ENCODE data around the gene PRCP.
A peak's percentile ranks its signal among the peaks of the same experiment; 100 is the strongest.
"Not testable (repeated sequence)": the region's sequence is repeated elsewhere in the genome, so short reads cannot be mapped to it uniquely, and the experiment has no call there.

PRCP gene

GRCh38 chr11:82900277-82901164 lies at the start of gene PRCP:
Gene PRCP, minus strand, starts transcription at chr11:82900430. Its CDS starts 28 bp downstream, at chr11:82900402.
- peak; percentile 86 for DNase-seq (ENCODE audit: low read depth)

- DNase-seq (ENCODE audit: low read depth), result no peak
Observed at GRCh38 chr11:82949352-82949751, 49.1 kb upstream of the PRCP start.

- no peak for DNase-seq (ENCODE audit: low read depth)
Observed at GRCh38 chr11:82945682-82946081, 45.5 kb upstream of the PRCP start.

- DNase-seq (ENCODE audit: low read depth), result not testable (repeated sequence)
Observed at GRCh38 chr11:82945041-82945440, 44.8 kb upstream of the PRCP start.

GRCh38 chr11:82944198-82944597 lies 44.0 kb upstream of the PRCP start:
- DNase-seq (ENCODE audit: low read depth), result no peak

GRCh38 chr11:82943430-82943829 lies 43.2 kb upstream of the PRCP start:
- DNase-seq (ENCODE audit: low read depth), result not testable (repeated sequence)

GRCh38 chr11:82942376-82942775 lies 42.1 kb upstream of the PRCP start:
- DNase-seq (ENCODE audit: low read depth), result no peak

- DNase-seq (ENCODE audit: low read depth), result no peak
Observed at GRCh38 chr11:82939456-82939855, 39.2 kb upstream of the PRCP start.

GRCh38 chr11:82937554-82937953 lies 37.3 kb upstream of the PRCP start:
- no peak for DNase-seq (ENCODE audit: low read depth)

- no peak for DNase-seq (ENCODE audit: low read depth)
Observed at GRCh38 chr11:82936261-82936660, 36.0 kb upstream of the PRCP start.

- no peak for DNase-seq (ENCODE audit: low read depth)
Observed at GRCh38 chr11:82932564-82932963, 32.3 kb upstream of the PRCP start.

GRCh38 chr11:82930734-82931133 lies 30.5 kb upstream of the PRCP start:
- no peak for DNase-seq (ENCODE audit: low read depth)

- DNase-seq (ENCODE audit: low read depth), result no peak
Observed at GRCh38 chr11:82930229-82930628, 30.0 kb upstream of the PRCP start.

- no peak for DNase-seq (ENCODE audit: low read depth)
Observed at GRCh38 chr11:82929121-82929520, 28.9 kb upstream of the PRCP start.

- peak; percentile 17 for DNase-seq (ENCODE audit: low read depth)
Observed at GRCh38 chr11:82927264-82927880, 27.1 kb upstream of the PRCP start.

GRCh38 chr11:82924522-82925224 lies 24.4 kb upstream of the PRCP start:
- DNase-seq (ENCODE audit: low read depth), result no peak

- DNase-seq (ENCODE audit: low read depth), result not testable (repeated sequence)
Observed at GRCh38 chr11:82922396-82923173, 22.4 kb upstream of the PRCP start.

- DNase-seq (ENCODE audit: low read depth), result not testable (repeated sequence)
Observed at GRCh38 chr11:82920227-82920626, 20.0 kb upstream of the PRCP start.

GRCh38 chr11:82919786-82920185 lies 19.6 kb upstream of the PRCP start:
- not testable (repeated sequence) for DNase-seq (ENCODE audit: low read depth)

GRCh38 chr11:82909015-82909640 lies 8.9 kb upstream of the PRCP start:
- no peak for DNase-seq (ENCODE audit: low read depth)

- no peak for DNase-seq (ENCODE audit: low read depth)
Observed at GRCh38 chr11:82908311-82908710, 8.1 kb upstream of the PRCP start.

Measured in stimulated activated CD8-positive, alpha-beta memory T cell treated with anti-CD3 and anti-CD28 coated beads, Interleukin-12 subunit alpha, Interleukin-12 subunit beta, amount 100 ng/mL, for 1 hour (primary cell).